Endothelial cell of umbilical vein (primary cell): Measurements from ENCODE around the gene SSR4. TPM values are rescaled to one million over a fixed set of nuclear protein-coding genes. Genes with fewer than 3 reads are reported as not detected.

Source experiments
- BruUV-seq: library from RNA; stranded (reverse); fragments of 400-500 nt; replicated peaks from 2 replicates; lab custom pipeline; 2021; lab: Mats Ljungman, UMichigan
- CTCF ChIA-PET: fragments of 300-600, 350-600 bp; sonication (Branson Sonifier 250); formaldehyde crosslinking; loops from one replicate; lab custom pipeline; 2021; ENCODE audit warnings: antibody characterized with exemption, inconsistent platforms; lab: Charles Lee
- POLR2A ChIA-PET: fragments of 300-600, 350-600 bp; sonication (Branson Sonifier 250); formaldehyde crosslinking; loops from one replicate; lab custom pipeline; 2021; ENCODE audit warnings: antibody characterized with exemption, inconsistent platforms; lab: Charles Lee
- DNase-seq: peaks from one replicate; pipeline ENCODE4 v3.0.0-alpha.2; 2011; ENCODE audit warnings: low read depth, low spot score
- FAIRE-seq: peaks from 2 replicates; lab custom pipeline; 2011; peaks lifted over from hg19 to GRCh38; lab: Jason Lieb, UNC
- H2AFZ ChIP-seq: 2 replicates; pipeline ENCODE4 v1.6.0; 2012; ENCODE audit warnings: low read depth, low read length, control low read depth, inconsistent platforms
- H3K27ac ChIP-seq: 2 replicates; pipeline ENCODE4 v1.5.1; 2011; ENCODE audit warnings: low read depth, mild to moderate bottlenecking, control low read depth, low read length, moderate library complexity; ENCODE audit not compliant: insufficient read depth
- H3K27me3 ChIP-seq, 2 experiments: 2 replicates each; pipeline versions ENCODE4 v1.6.0 to v1.6.1; 2011; ENCODE audit warnings: low read length in 2 of 2, mixed read lengths in 1 of 2; ENCODE audit not compliant: control insufficient read depth in 2 of 2, insufficient read depth in 2 of 2
- H3K36me3 ChIP-seq, 2 experiments: 2 replicates in 1 of 2; 3 replicates in 1 of 2; pipeline ENCODE4 v1.5.1; 2011; ENCODE audit warnings: low read length in 2 of 2, mild to moderate bottlenecking in 1 of 2, moderate library complexity in 1 of 2; ENCODE audit not compliant: control insufficient read depth in 2 of 2, insufficient read depth in 2 of 2; ENCODE audit errors: extremely low read depth in 1 of 2
- H3K4me1 ChIP-seq: 3 replicates; pipeline ENCODE4 v1.5.1; 2011; ENCODE audit warnings: mild to moderate bottlenecking, low read length; ENCODE audit not compliant: control insufficient read depth, insufficient read depth; ENCODE audit errors: extremely low read depth
- H3K4me2 ChIP-seq: 2 replicates; pipeline ENCODE4 v1.6.1; 2011; ENCODE audit warnings: low read length, control low read depth, mixed read lengths; ENCODE audit not compliant: insufficient read depth
- H3K4me3 ChIP-seq, 3 experiments: fragments of 200-600 bp in 1 of 3; sonication (generic), shearing (Covaris generic) in 1 of 3; replicated peaks in 1 of 3; 2 replicates each; pipeline ENCODE4 v1.5.1; 2011 to 2016; ENCODE audit warnings: control low read depth in 3 of 3, low read length in 3 of 3, mild to moderate bottlenecking in 2 of 3, inconsistent platforms in 1 of 3, low read depth in 1 of 3, moderate library complexity in 1 of 3; ENCODE audit not compliant: insufficient read depth in 1 of 3
- H3K79me2 ChIP-seq: 2 replicates; pipeline ENCODE4 v1.6.0; 2012; ENCODE audit warnings: low read length, inconsistent platforms; ENCODE audit not compliant: control insufficient read depth, insufficient read depth
- H3K9ac ChIP-seq: replicated peaks from 2 replicates; pipeline ENCODE3; 2011; ENCODE audit warnings: low read length, control low read depth; ENCODE audit not compliant: insufficient read depth; ENCODE audit errors: extremely low read depth
- H3K9me1 ChIP-seq: replicated peaks from 3 replicates; pipeline ENCODE4 v1.6.0; 2011; ENCODE audit warnings: mild to moderate bottlenecking, low read length; ENCODE audit not compliant: control insufficient read depth, insufficient read depth; ENCODE audit errors: extremely low read depth
- H3K9me3 ChIP-seq: replicated peaks from 2 replicates; pipeline ENCODE4 v1.5.1; 2012; ENCODE audit warnings: low read length, inconsistent platforms; ENCODE audit not compliant: control insufficient read depth, insufficient read depth
- H4K20me1 ChIP-seq: replicated peaks from 2 replicates; pipeline ENCODE3; 2011; ENCODE audit warnings: mild to moderate bottlenecking, low read length; ENCODE audit not compliant: control insufficient read depth, insufficient read depth; ENCODE audit errors: extremely low read depth
- CTCF ChIP-seq, 2 donors: IDR thresholded peaks; 1 replicate in 1 of 2; 2 replicates in 1 of 2; pipeline ENCODE4 v1.5.1; 2011; ENCODE audit warnings: low read length in 2 of 2, mild to moderate bottlenecking in 2 of 2, moderate library complexity in 2 of 2, control low read depth in 1 of 2, inconsistent platforms in 1 of 2, low read depth in 1 of 2; ENCODE audit not compliant: insufficient read depth in 1 of 2; ENCODE audit errors: extremely low read depth in 1 of 2
- EZH2 ChIP-seq: IDR thresholded peaks from 2 replicates; pipeline ENCODE4 v1.6.1; 2012; ENCODE audit warnings: borderline replicate concordance, low read depth, mild to moderate bottlenecking, moderate library complexity, low read length, inconsistent platforms; ENCODE audit not compliant: severe bottlenecking
- FOS ChIP-seq: IDR thresholded peaks from 2 replicates; pipeline ENCODE4 v1.6.1; 2011; ENCODE audit warnings: mild to moderate bottlenecking, low read length, moderate library complexity, borderline replicate concordance; ENCODE audit not compliant: insufficient read depth
- GATA2 ChIP-seq: IDR thresholded peaks from 2 replicates; pipeline ENCODE4 v1.7.0; 2011; ENCODE audit warnings: low read depth, mild to moderate bottlenecking, moderate library complexity, mixed read lengths, low read length; ENCODE audit not compliant: insufficient read length, insufficient read depth
- JUN ChIP-seq: IDR thresholded peaks from 2 replicates; pipeline ENCODE4 v1.6.1; 2011; ENCODE audit warnings: borderline replicate concordance, low read depth; ENCODE audit not compliant: insufficient read length, insufficient read depth
- MYC ChIP-seq: IDR thresholded peaks from one replicate; pipeline ENCODE4 v1.6.1; 2011; ENCODE audit warnings: mild to moderate bottlenecking, low read depth, low read length
- POLR2A ChIP-seq: IDR thresholded peaks from 2 replicates; pipeline ENCODE4 v1.6.1; 2012; ENCODE audit warnings: low read depth, mild to moderate bottlenecking, control low read depth, low read length
- POLR2AphosphoS5 ChIP-seq: IDR thresholded peaks from 2 replicates; pipeline ENCODE4 v1.6.1; 2012; ENCODE audit warnings: low read depth, mild to moderate bottlenecking, control low read depth, low read length, moderate library complexity; ENCODE audit not compliant: insufficient read depth
- dilution Hi-C: fragments of 300-500 bp; cut with MboI; formaldehyde crosslinking; loops from one replicate; pipeline ENCODE4 v1.15.0; 2019; ENCODE audit warnings: low sequenced_read_pairs; ENCODE audit not compliant: extremely low pct_ligation_motif_present
- intact Hi-C: fragments of 100-400 bp; cut with micrococcal nuclease; formaldehyde crosslinking; loops from one replicate; pipeline ENCODE4 v1.10.0; 2022
- polyA plus RNA-seq, 4 experiments: library from polyadenylated mRNA; depleted of rRNA in 3 of 4; stranded (reverse) in 3 of 4; unstranded in 1 of 4; fragments of >200 nt; gene quantifications; 2 replicates each; pipeline versions ENCODE4 v1.2.1 to v1.2.3, GENCODE V29; 2011 to 2012; ENCODE audit warnings: missing spikeins in 1 of 4
- total RNA-seq: library from RNA; stranded (reverse); gene quantifications from 2 replicates; pipeline ENCODE4 v1.2.3, GENCODE V29; 2021
- TF ChIP-seq, protein P1 (sequence below): IDR thresholded peaks from 2 replicates; pipeline ENCODE4 v1.6.1; 2011; ENCODE audit not compliant: insufficient read depth, insufficient read length

SSR4 gene
- total and polyA plus RNA-seq, 2 donors (not counting 3 experiments of a cell fraction or from before 2014, with no cell fraction given), result 235 to 732 TPM

- dilution Hi-C loops, result no loop called here
- FAIRE-seq, result no peak
- CTCF ChIA-PET, result interaction anchor here (0.9 to 1.1 kb wide), 2 partner anchors 13 to 170 kb away, joined by 3 to 6 read pairs; partner anchors contain the start of gene PLXNB3
- H3K27me3 ChIP-seq, result no peaks in the 10 kb centered on the region
- H4K20me1 ChIP-seq, result no peaks in the 10 kb centered on the region
- H3K79me2 ChIP-seq, result no peaks in the 10 kb centered on the region
- H3K9me3 ChIP-seq, result no peaks in the 10 kb centered on the region
- H3K4me2 ChIP-seq, result no peak overlapping the region
- H3K9ac ChIP-seq, result no peak overlapping the region
- intact Hi-C loops, result no loop called here
- H3K4me1 ChIP-seq, result no peaks in the 10 kb centered on the region
- H2AFZ ChIP-seq, result no peak overlapping the region
- H3K9me1 ChIP-seq, result no peaks in the 10 kb centered on the region
- TF ChIP-seq, protein P1, sequence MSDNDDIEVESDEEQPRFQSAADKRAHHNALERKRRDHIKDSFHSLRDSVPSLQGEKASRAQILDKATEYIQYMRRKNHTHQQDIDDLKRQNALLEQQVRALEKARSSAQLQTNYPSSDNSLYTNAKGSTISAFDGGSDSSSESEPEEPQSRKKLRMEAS, result no peak
- TF ChIP-seq MYC (no peak), JUN (no peak), EZH2 (no peak), CTCF (IDR thresholded peaks at IDR 0.05; ENCODE audit: extremely low read depth in 1 of 2, insufficient read depth in 1 of 2, low read depth in 1 of 2, low read length in 2 of 2) (no peak), GATA2 (no peak), POLR2A (no peak), POLR2AphosphoS5 (no peak), FOS (no peak)
- no peak for DNase-seq
- no peak overlapping the region for H3K27ac ChIP-seq
- H3K36me3 ChIP-seq, result peaks cover 0 to 7% of the 10 kb centered on the region in 2 experiments
- no TSS peak for BruUV-seq
- no peak overlapping the region for H3K4me3 ChIP-seq
- POLR2A ChIA-PET, result no interaction called here
Observed at GRCh38 chrX:153777261-153778090, 17.0 kb upstream of the SSR4 start.
